Measurements from ENCODE around the gene RPS6KA5.

- TF ChIP-seq, protein P1, sequence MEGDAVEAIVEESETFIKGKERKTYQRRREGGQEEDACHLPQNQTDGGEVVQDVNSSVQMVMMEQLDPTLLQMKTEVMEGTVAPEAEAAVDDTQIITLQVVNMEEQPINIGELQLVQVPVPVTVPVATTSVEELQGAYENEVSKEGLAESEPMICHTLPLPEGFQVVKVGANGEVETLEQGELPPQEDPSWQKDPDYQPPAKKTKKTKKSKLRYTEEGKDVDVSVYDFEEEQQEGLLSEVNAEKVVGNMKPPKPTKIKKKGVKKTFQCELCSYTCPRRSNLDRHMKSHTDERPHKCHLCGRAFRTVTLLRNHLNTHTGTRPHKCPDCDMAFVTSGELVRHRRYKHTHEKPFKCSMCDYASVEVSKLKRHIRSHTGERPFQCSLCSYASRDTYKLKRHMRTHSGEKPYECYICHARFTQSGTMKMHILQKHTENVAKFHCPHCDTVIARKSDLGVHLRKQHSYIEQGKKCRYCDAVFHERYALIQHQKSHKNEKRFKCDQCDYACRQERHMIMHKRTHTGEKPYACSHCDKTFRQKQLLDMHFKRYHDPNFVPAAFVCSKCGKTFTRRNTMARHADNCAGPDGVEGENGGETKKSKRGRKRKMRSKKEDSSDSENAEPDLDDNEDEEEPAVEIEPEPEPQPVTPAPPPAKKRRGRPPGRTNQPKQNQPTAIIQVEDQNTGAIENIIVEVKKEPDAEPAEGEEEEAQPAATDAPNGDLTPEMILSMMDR (IDR thresholded peaks at IDR 0.05): no peak
- TF ChIP-seq POLR2AphosphoS5 (IDR thresholded peaks at IDR 0.05) (no peak), POLR2A (IDR thresholded peaks at IDR 0.05) (no peak)
These were observed 13.2 kb downstream of the RPS6KA5 start for GRCh38 chr14:91047174-91047753.

All from breast epithelium (tissue), 3 donors.